GM23248 (cell line): Measurements from ENCODE around the gene AAMP. TPM values are rescaled to one million over a fixed set of nuclear protein-coding genes. Genes with fewer than 3 reads are reported as not detected.
A peak's percentile ranks its signal among the peaks of the same experiment; 100 is the strongest.

Experiments
- DNase-seq: peaks from one replicate; pipeline ENCODE4 v3.0.0-alpha.2; 2015
- H2AFZ ChIP-seq: fragments of 200-600 bp; sonication (generic); 2 replicates; pipeline ENCODE4 v1.6.1; 2016; ENCODE audit warnings: antibody characterized with exemption
- H3F3A ChIP-seq: fragments of 200-600 bp; sonication (generic); 2 replicates; pipeline ENCODE4 v1.6.1; 2016; ENCODE audit warnings: mild to moderate bottlenecking, antibody characterized with exemption, mixed run types; ENCODE audit not compliant: insufficient read depth
- H3K27ac ChIP-seq: fragments of 200-600 bp; sonication (generic); 2 replicates; pipeline ENCODE4 v1.5.1; 2016; ENCODE audit warnings: mild to moderate bottlenecking
- H3K27me3 ChIP-seq: fragments of 200-600 bp; sonication (generic); replicated peaks from 2 replicates; pipeline ENCODE4 v1.6.1; 2016; ENCODE audit warnings: mild to moderate bottlenecking; ENCODE audit not compliant: insufficient read depth
- H3K36me3 ChIP-seq: fragments of 200-600 bp; sonication (generic); 2 replicates; pipeline ENCODE4 v1.6.1; 2016; ENCODE audit warnings: low read depth, mild to moderate bottlenecking
- H3K4me1 ChIP-seq: fragments of 200-600 bp; sonication (generic); 2 replicates; pipeline ENCODE4 v1.6.1; 2016; ENCODE audit warnings: mild to moderate bottlenecking; ENCODE audit not compliant: insufficient read depth
- H3K4me2 ChIP-seq: fragments of 200-600 bp; sonication (generic); one replicate; pipeline ENCODE4 v1.6.1; 2016; ENCODE audit warnings: mild to moderate bottlenecking; ENCODE audit not compliant: unreplicated experiment
- H3K4me3 ChIP-seq: fragments of 200-600 bp; sonication (generic); 2 replicates; pipeline ENCODE4 v1.5.1; 2016; ENCODE audit warnings: mild to moderate bottlenecking
- H3K79me2 ChIP-seq: fragments of 200-600 bp; sonication (generic); 2 replicates; pipeline ENCODE4 v1.6.1; 2016; ENCODE audit warnings: mild to moderate bottlenecking; ENCODE audit not compliant: insufficient read depth
- H3K9ac ChIP-seq: fragments of 200-600 bp; sonication (generic); 2 replicates; pipeline ENCODE4 v1.6.1; 2016; ENCODE audit warnings: mild to moderate bottlenecking
- H3K9me2 ChIP-seq: fragments of 200-600 bp; sonication (generic); 2 replicates; pipeline ENCODE4 v1.6.1; 2016; ENCODE audit warnings: mixed run types, mild to moderate bottlenecking, moderate library complexity; ENCODE audit not compliant: insufficient read depth
- H3K9me3 ChIP-seq: fragments of 200-600 bp; sonication (generic); one replicate; pipeline ENCODE4 v1.6.1; 2017; ENCODE audit warnings: low read depth
- H4K20me1 ChIP-seq: fragments of 200-600 bp; sonication (generic); 2 replicates; pipeline ENCODE4 v1.6.0; 2016; ENCODE audit not compliant: insufficient read depth
- EZH2 ChIP-seq: fragments of 200-600 bp; sonication (generic); IDR thresholded peaks from 2 replicates; pipeline ENCODE4 v1.6.1; 2018; ENCODE audit warnings: antibody characterized with exemption, mild to moderate bottlenecking; ENCODE audit not compliant: insufficient read depth, poor library complexity, severe bottlenecking
- EZH2phosphoT487 ChIP-seq: fragments of 200-600 bp; sonication (generic); IDR thresholded peaks from 2 replicates; pipeline ENCODE4 v1.6.1; 2018; ENCODE audit warnings: antibody characterized with exemption, moderate library complexity, mild to moderate bottlenecking, low read depth; ENCODE audit not compliant: insufficient read depth
- WGBS, 2 experiments: methylation state at CpG; one replicate each; pipeline ENCODE4 v1.1.6; 2015 to 2017; ENCODE audit warnings: low lambda C conversion rate in 2 of 2, low coverage in 1 of 2; ENCODE audit errors: missing lambda C conversion rate in 2 of 2; 5-methylcytosine and 5-hydroxymethylcytosine counted together
- in situ Hi-C: fragments of 300-500 bp; cut with MboI; formaldehyde crosslinking; loops from 2 replicates; pipeline ENCODE4 v1.15.0; 2020
- polyA plus RNA-seq: library from polyadenylated mRNA; unstranded; fragments of >200 nt; fragmentation: Nextera tagmentation; extraction: Ambion mirVana; gene quantifications from 2 replicates; pipeline ENCODE4 v1.2.1, GENCODE V29; 2016
- total RNA-seq: library from RNA; depleted of rRNA; stranded (reverse); fragments of >200 nt; shearing (Covaris generic); gene quantifications from 2 replicates; pipeline ENCODE4 v1.2.3, GENCODE V29; 2014; rRNA removed

The AAMP gene
- total RNA-seq (117 and 191 TPM in 2 replicates), polyA plus RNA-seq (112 and 114 TPM in 2 replicates)

- Histone ChIP-seq H3K9ac (peak within 1 kb of the TSS; percentile 89), H4K20me1 (no peaks in the 10 kb centered on the region), H3K4me2 (peak within 1 kb of the TSS; percentile 89), H3K4me3 (peak within 1 kb of the TSS; percentile 89), H3K27ac (peak within 1 kb of the TSS; percentile 63), H3K36me3 (no peaks in the 10 kb centered on the region; the same call in 1 of the 2 replicates), H3K27me3 (no peaks in the 10 kb centered on the region), H3F3A (peaks cover 16% of the 10 kb centered on the region), H3K9me2 (no peaks in the 10 kb centered on the region), H3K4me1 (peaks cover 20% of the 10 kb centered on the region), H3K9me3 (no peaks in the 10 kb centered on the region), H2AFZ (peak within 1 kb of the TSS; percentile 67), H3K79me2 (peaks cover 64% of the 10 kb centered on the region)
- in situ Hi-C loops: no loop called here
- TF ChIP-seq EZH2phosphoT487: no peak
- TF ChIP-seq EZH2: no peak
- 0% methylated on average over 61 to 62 of the region's 64 CpGs for WGBS, 2 experiments
- DNase-seq: peak; percentile 100
Observed at GRCh38 chr2:218269900-218270720, at the start of gene AAMP, which contains the start of gene PNKD. TSS of gene AAMP (minus strand) at chr2:218270137. CDS start at chr2:218270086, 51 bp downstream. TSS of gene PNKD (plus strand) at chr2:218270519. CDS start at chr2:218270536, 17 bp downstream.

- Histone ChIP-seq H3K27me3 (no peaks in the 10 kb centered on the region), H3K4me1 (no peaks in the 10 kb centered on the region), H3K27ac (no peak overlapping the region), H3K9me2 (no peaks in the 10 kb centered on the region), H3K79me2 (no peaks in the 10 kb centered on the region), H4K20me1 (no peaks in the 10 kb centered on the region), H3K36me3 (no peaks in the 10 kb centered on the region), H2AFZ (no peak overlapping the region), H3K4me3 (no peak overlapping the region), H3K9me3 (no peaks in the 10 kb centered on the region), H3K4me2 (no peak overlapping the region), H3K9ac (no peak overlapping the region), H3F3A (no peaks in the 10 kb centered on the region)
- TF ChIP-seq EZH2phosphoT487: no peak
- no peak for TF ChIP-seq EZH2
- in situ Hi-C loops: no loop called here
- no peak for DNase-seq
- 80 to 88% methylated on average over 7 of the region's 7 CpGs for WGBS, 2 experiments
Observed at GRCh38 chr2:218318241-218318640, 48.3 kb upstream of the AAMP start.

GRCh38 chr2:218317835-218318234, 47.9 kb upstream of the AAMP start:
- Histone ChIP-seq H3K4me2 (no peak overlapping the region), H3K9me2 (no peaks in the 10 kb centered on the region), H3K27me3 (no peaks in the 10 kb centered on the region), H3K9me3 (no peaks in the 10 kb centered on the region), H2AFZ (no peak overlapping the region), H3K4me1 (no peaks in the 10 kb centered on the region), H4K20me1 (no peaks in the 10 kb centered on the region), H3K79me2 (no peaks in the 10 kb centered on the region), H3F3A (no peaks in the 10 kb centered on the region), H3K9ac (no peak overlapping the region), H3K4me3 (no peak overlapping the region), H3K36me3 (no peaks in the 10 kb centered on the region), H3K27ac (no peak overlapping the region)
- WGBS, 2 experiments: 88 to 91% methylated on average over 4 of the region's 4 CpGs
- no peak for DNase-seq
- no peak for TF ChIP-seq EZH2phosphoT487
- no peak for TF ChIP-seq EZH2
- in situ Hi-C loops: no loop called here

GRCh38 chr2:218317303-218317630, 47.3 kb upstream of the AAMP start:
- WGBS, 2 experiments: 82 to 89% methylated on average over 1 of the region's 1 CpG
- in situ Hi-C loops: no loop called here
- Histone ChIP-seq H3K9me3 (no peaks in the 10 kb centered on the region), H3K36me3 (no peaks in the 10 kb centered on the region), H3K27ac (no peak overlapping the region), H3K4me3 (no peak overlapping the region), H3K4me2 (no peak overlapping the region), H3K4me1 (no peaks in the 10 kb centered on the region), H4K20me1 (no peaks in the 10 kb centered on the region), H3F3A (no peaks in the 10 kb centered on the region), H3K27me3 (no peaks in the 10 kb centered on the region), H3K9me2 (no peaks in the 10 kb centered on the region), H3K79me2 (no peaks in the 10 kb centered on the region), H2AFZ (no peak overlapping the region), H3K9ac (no peak overlapping the region)
- TF ChIP-seq EZH2phosphoT487 (no peak), EZH2 (no peak)
- no peak for DNase-seq
